ENCODE data around the gene ATG4C. TPM values are rescaled to one million over a fixed set of nuclear protein-coding genes. Genes with fewer than 3 reads are reported as not detected.

The ATG4C gene, protein sequence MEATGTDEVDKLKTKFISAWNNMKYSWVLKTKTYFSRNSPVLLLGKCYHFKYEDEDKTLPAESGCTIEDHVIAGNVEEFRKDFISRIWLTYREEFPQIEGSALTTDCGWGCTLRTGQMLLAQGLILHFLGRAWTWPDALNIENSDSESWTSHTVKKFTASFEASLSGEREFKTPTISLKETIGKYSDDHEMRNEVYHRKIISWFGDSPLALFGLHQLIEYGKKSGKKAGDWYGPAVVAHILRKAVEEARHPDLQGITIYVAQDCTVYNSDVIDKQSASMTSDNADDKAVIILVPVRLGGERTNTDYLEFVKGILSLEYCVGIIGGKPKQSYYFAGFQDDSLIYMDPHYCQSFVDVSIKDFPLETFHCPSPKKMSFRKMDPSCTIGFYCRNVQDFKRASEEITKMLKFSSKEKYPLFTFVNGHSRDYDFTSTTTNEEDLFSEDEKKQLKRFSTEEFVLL
- 8.3 and 10.6 TPM in 2 replicates for total RNA-seq

DNA sequence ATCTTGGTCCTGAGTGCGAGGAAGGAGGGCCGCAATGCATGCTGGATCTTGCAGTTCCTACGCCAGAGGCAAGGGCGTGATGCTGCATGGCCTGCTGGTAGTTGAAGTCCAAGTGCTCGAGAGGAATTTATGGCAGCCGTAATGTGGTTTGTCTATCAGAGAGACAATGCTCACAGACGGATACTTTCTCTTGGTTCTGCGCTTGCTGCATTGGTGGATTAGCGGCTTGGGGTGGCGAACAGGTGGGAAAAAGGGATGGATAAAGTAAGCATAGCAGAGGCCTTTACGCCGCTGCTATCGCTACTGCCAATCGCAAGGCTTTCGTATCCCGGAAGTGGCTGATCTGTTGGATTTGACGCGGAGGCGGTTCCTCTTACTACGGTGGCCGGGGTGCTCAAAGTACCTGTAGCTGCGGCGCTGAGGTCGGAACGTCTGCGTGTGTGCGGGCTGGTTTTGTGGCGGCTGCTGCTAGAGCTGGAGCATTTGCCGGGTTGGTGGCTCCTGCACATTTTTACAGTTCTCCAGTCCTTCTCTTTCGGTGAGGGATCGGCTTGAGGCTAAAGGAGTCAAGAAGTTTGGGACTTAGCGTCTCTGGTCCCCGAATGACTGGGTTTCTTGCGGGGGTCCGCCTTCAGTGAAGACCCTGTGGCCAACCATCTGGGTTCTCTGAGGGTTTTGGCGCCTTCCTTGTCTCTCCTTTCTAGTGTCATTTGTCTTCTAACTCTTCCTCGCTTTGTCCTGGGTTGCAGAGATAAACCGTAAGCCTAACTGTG lies at the start of gene ATG4C:
Gene ATG4C (plus strand): TSS at position 397 of the 773 bp plus-strand sequence. CDS start 19,655 bp downstream, outside the sequence.

Other genes with a start within 250 kb of the ATG4C start
- gene ANGPTL3, start 186.6 kb upstream of the ATG4C start, total RNA-seq: not detected in 2 replicates
- 16.3 and 33.1 TPM in 2 replicates for gene DOCK7, start 95.7 kb upstream of the ATG4C start, total RNA-seq

Data from epithelial cell of alveolus of lung (primary cell).